Measurements from ENCODE around the gene SCGB3A1. TPM values are rescaled to one million over a fixed set of nuclear protein-coding genes. Genes with fewer than 3 reads are reported as not detected.

The SCGB3A1 gene
- total RNA-seq, 4 donors from 2014 or later, result 2.6 to 3.5 (median 3.5) TPM; not detected in 1

DNA sequence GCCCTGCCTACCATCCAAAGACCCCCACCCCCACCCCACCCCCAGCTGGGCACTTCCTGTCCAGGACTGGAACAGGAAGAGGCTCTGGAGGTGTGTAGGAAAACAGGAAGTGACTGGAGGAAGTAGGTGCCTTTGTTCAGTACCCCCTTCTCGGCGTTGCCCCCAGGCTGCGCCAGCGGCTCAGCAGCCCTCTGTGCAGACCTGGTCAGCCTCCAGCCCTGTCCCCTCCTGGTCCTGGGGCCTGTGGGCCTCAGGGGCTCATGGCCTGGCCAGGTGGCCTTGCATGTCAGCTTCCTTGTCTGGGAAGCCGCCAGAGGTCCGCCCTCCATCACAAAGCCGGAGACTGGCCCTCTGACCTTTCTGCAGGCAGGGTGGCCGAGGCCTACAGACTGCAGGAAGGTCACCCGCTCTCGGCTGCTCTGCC lies 32.1 kb upstream of the SCGB3A1 start:
- intact Hi-C loops (cut with DNase I; ENCODE audit: low total_unique reads), result no loop called here
- WGBS, 2 donors, result 70 to 88% methylated on average over 8 to 10 of the region's 10 CpGs
- DNase-seq (ENCODE audit: low spot score in 2 of 2), result no peak
- TF ChIP-seq POLR2A (IDR thresholded peaks at IDR 0.05), result no peak
- TF ChIP-seq CTCF (IDR thresholded peaks at IDR 0.05), result no peak
- no peak overlapping the region for H3K4me3 ChIP-seq (ENCODE audit: low read depth, poor library complexity, severe bottlenecking)

- TF ChIP-seq CTCF (IDR thresholded peaks at IDR 0.05) (no peak), POLR2A (IDR thresholded peaks at IDR 0.05) (no peak)
- no peak overlapping the region for H3K4me3 ChIP-seq (ENCODE audit: low read depth, poor library complexity, severe bottlenecking)
- no peak for DNase-seq (ENCODE audit: low spot score in 2 of 2)
- WGBS, 2 donors, result 84 to 91% methylated on average over 3 to 6 of the region's 6 CpGs
- intact Hi-C loops (cut with DNase I; ENCODE audit: low total_unique reads), result no loop called here
Observed at GRCh38 chr5:180622910-180623309, 31.6 kb upstream of the SCGB3A1 start.

GRCh38 chr5:180621311-180621710 lies 30.0 kb upstream of the SCGB3A1 start:
- intact Hi-C loops (cut with DNase I; ENCODE audit: low total_unique reads), result no loop called here
- no peak for DNase-seq (ENCODE audit: low spot score in 2 of 2)
- no peak overlapping the region for H3K4me3 ChIP-seq (ENCODE audit: low read depth, poor library complexity, severe bottlenecking)
- WGBS, 2 donors, result 83 to 87% methylated on average over 27 to 28 of the region's 32 CpGs
- no peak for TF ChIP-seq POLR2A (IDR thresholded peaks at IDR 0.05)
- TF ChIP-seq CTCF (IDR thresholded peaks at IDR 0.05), result no peak

GRCh38 chr5:180620014-180620413 lies 28.7 kb upstream of the SCGB3A1 start:
- H3K4me3 ChIP-seq (ENCODE audit: low read depth, poor library complexity, severe bottlenecking), result no peak overlapping the region
- no peak for TF ChIP-seq CTCF (IDR thresholded peaks at IDR 0.05)
- no peak for TF ChIP-seq POLR2A (IDR thresholded peaks at IDR 0.05)
- intact Hi-C loops (cut with DNase I; ENCODE audit: low total_unique reads), result no loop called here
- WGBS, 2 donors, result 54 to 55% methylated on average over 11 to 14 of the region's 14 CpGs
- DNase-seq (ENCODE audit: low spot score in 2 of 2), result no peak

- 75 to 78% methylated on average over 22 of the region's 22 CpGs for WGBS, 2 donors
Observed at GRCh38 chr5:180619563-180619915, 28.2 kb upstream of the SCGB3A1 start.

More at GRCh38 chr5:180619563-180619915, 28.2 kb upstream of the SCGB3A1 start:
- no peak for TF ChIP-seq POLR2A (IDR thresholded peaks at IDR 0.05)
- TF ChIP-seq CTCF (IDR thresholded peaks at IDR 0.05), result no peak
- no peak for DNase-seq (ENCODE audit: low spot score in 2 of 2)
- intact Hi-C loops (cut with DNase I; ENCODE audit: low total_unique reads), result no loop called here
- no peak overlapping the region for H3K4me3 ChIP-seq (ENCODE audit: low read depth, poor library complexity, severe bottlenecking)
